SK-N-SH (cell line): Measurements from ENCODE around the gene GPR107. TPM values are rescaled to one million over a fixed set of nuclear protein-coding genes. Genes with fewer than 3 reads are reported as not detected.
A peak's percentile ranks its signal among the peaks of the same experiment; 100 is the strongest.

Experiments
- CTCF ChIA-PET: fragments of 300-600, 350-600 bp; formaldehyde crosslinking; extraction: SDS; loops from one replicate; lab custom pipeline; 2021; lab: Yijun Ruan, JAX
- POLR2A ChIA-PET: fragments of 350-600 bp; sonication (Branson Sonifier 250); formaldehyde crosslinking; extraction: SDS; loops from one replicate; lab custom pipeline; 2020; ENCODE audit warnings: antibody characterized with exemption, inconsistent platforms; lab: Yijun Ruan, JAX
- DNase-seq: peaks from one replicate; pipeline ENCODE4 v3.0.0; 2012
- H2AFZ ChIP-seq: fragments of 200-600 bp; sonication (generic); 2 replicates; pipeline ENCODE4 v1.8.1; 2016; ENCODE audit warnings: antibody characterized with exemption, mild to moderate bottlenecking, low read depth
- H3F3A ChIP-seq: fragments of 200-600 bp; sonication (generic); replicated peaks from 2 replicates; pipeline ENCODE3; 2016; ENCODE audit warnings: antibody characterized with exemption, mild to moderate bottlenecking; ENCODE audit not compliant: insufficient read depth
- H3K27ac ChIP-seq, 2 experiments: fragments of 200-500 bp in 1 of 2; fragments of 200-600 bp in 1 of 2; sonication (Bioruptor generic) in 1 of 2; sonication (generic), shearing (Covaris generic) in 1 of 2; 2 replicates each; pipeline versions ENCODE4 v1.5.1 to v1.6.1; 2014 to 2016; ENCODE audit warnings: low read depth in 2 of 2, inconsistent platforms in 1 of 2, low read length in 1 of 2, mild to moderate bottlenecking in 1 of 2, mixed read lengths in 1 of 2
- H3K27me3 ChIP-seq: fragments of 200-600 bp; sonication (generic), shearing (Covaris generic); 2 replicates; pipeline ENCODE4 v1.6.1; 2016; ENCODE audit warnings: mixed run types; ENCODE audit not compliant: insufficient read depth
- H3K36me3 ChIP-seq, 2 experiments: fragments of 200-500 bp in 1 of 2; fragments of 200-600 bp in 1 of 2; sonication (Bioruptor generic) in 1 of 2; sonication (generic) in 1 of 2; replicated peaks in 1 of 2; 2 replicates each; pipeline versions ENCODE3 to v1.5.1; 2014 to 2016; ENCODE audit warnings: low read length in 1 of 2, mild to moderate bottlenecking in 1 of 2; ENCODE audit not compliant: insufficient read depth in 2 of 2, control insufficient read depth in 1 of 2
- H3K4me1 ChIP-seq, 2 experiments: fragments of 200-500 bp in 1 of 2; fragments of 200-600 bp in 1 of 2; sonication (Bioruptor generic) in 1 of 2; sonication (generic), shearing (Covaris generic) in 1 of 2; 2 replicates each; pipeline versions ENCODE4 v1.5.1 to v1.6.1; 2014 to 2016; ENCODE audit warnings: low read depth in 1 of 2, low read length in 1 of 2, mixed run types in 1 of 2; ENCODE audit not compliant: insufficient read depth in 2 of 2, control insufficient read depth in 1 of 2
- H3K4me2 ChIP-seq: fragments of 200-600 bp; sonication (generic), shearing (Covaris generic); 2 replicates; pipeline ENCODE4 v1.6.1; 2017; ENCODE audit warnings: mixed run types
- H3K4me3 ChIP-seq, 2 experiments: fragments of 200-500 bp in 1 of 2; fragments of 200-600 bp in 1 of 2; sonication (Bioruptor generic) in 1 of 2; sonication (generic), shearing (Covaris generic) in 1 of 2; 2 replicates each; pipeline versions ENCODE4 v1.5.1 to v1.8.1; 2014 to 2016; ENCODE audit warnings: low read depth in 2 of 2, inconsistent platforms in 1 of 2, low read length in 1 of 2, mild to moderate bottlenecking in 1 of 2, mixed read lengths in 1 of 2, moderate library complexity in 1 of 2
- H3K79me2 ChIP-seq: fragments of 200-600 bp; sonication (generic); 2 replicates; pipeline ENCODE4 v1.8.1; 2017; ENCODE audit warnings: mild to moderate bottlenecking; ENCODE audit not compliant: insufficient read depth
- H3K9ac ChIP-seq: fragments of 200-600 bp; sonication (generic); 2 replicates; pipeline ENCODE4 v1.6.1; 2017; ENCODE audit warnings: mixed run types
- H3K9me2 ChIP-seq: fragments of 200-600 bp; sonication (generic); 2 replicates; pipeline ENCODE4 v1.6.1; 2017; ENCODE audit warnings: mixed run types
- H3K9me3 ChIP-seq: fragments of 200-600 bp; sonication (generic); 2 replicates; pipeline ENCODE4 v1.6.1; 2017; ENCODE audit warnings: mixed run types, mild to moderate bottlenecking, moderate library complexity
- H4K20me1 ChIP-seq: fragments of 200-600 bp; sonication (generic); 2 replicates; pipeline ENCODE4 v1.6.1; 2017; ENCODE audit warnings: mild to moderate bottlenecking, mixed run types; ENCODE audit not compliant: insufficient read depth
- EP300 ChIP-seq, 2 experiments: IDR thresholded peaks; 2 replicates each; pipeline versions ENCODE4 v1.4.0 to v1.6.1; 2012; ENCODE audit warnings: borderline replicate concordance in 1 of 2, low read depth in 1 of 2, low read length in 1 of 2
- FOXM1 ChIP-seq: IDR thresholded peaks from 2 replicates; pipeline ENCODE4 v1.4.0; 2012; ENCODE audit warnings: low read depth, mild to moderate bottlenecking
- JUND ChIP-seq: IDR thresholded peaks from 2 replicates; pipeline ENCODE4 v1.4.0; 2012
- NFIC ChIP-seq: IDR thresholded peaks from 2 replicates; pipeline ENCODE4 v1.4.0; 2012; ENCODE audit warnings: borderline replicate concordance
- NRF1 ChIP-seq: IDR thresholded peaks from 2 replicates; pipeline ENCODE4 v1.6.1; 2012; ENCODE audit warnings: low read depth, mild to moderate bottlenecking, low read length
- TCF12 ChIP-seq: IDR thresholded peaks from 2 replicates; pipeline ENCODE4 v1.4.0; 2012
- WGBS: methylation state at CpG from one replicate; pipeline ENCODE4 v1.1.6; 2017; ENCODE audit warnings: low lambda C conversion rate; 5-methylcytosine and 5-hydroxymethylcytosine counted together
- polyA plus RNA-seq, 3 experiments: library from polyadenylated mRNA; depleted of rRNA; stranded (reverse); fragments of >200 nt; gene quantifications; 2 replicates each; pipeline ENCODE4 v1.2.3, GENCODE V29; 2012
- TF ChIP-seq, protein P1 (sequence below): fragments of 200-600 bp; sonication (generic); IDR thresholded peaks from 2 replicates; pipeline ENCODE4 v1.6.1; 2017; ENCODE audit warnings: antibody characterized with exemption, mild to moderate bottlenecking, moderate library complexity
- TF ChIP-seq, protein P2 (sequence below): IDR thresholded peaks from 2 replicates; pipeline ENCODE4 v1.4.0; 2012; ENCODE audit warnings: low read depth
- TF ChIP-seq, protein P3 (sequence below): IDR thresholded peaks from 2 replicates; pipeline ENCODE4 v1.4.0; 2012; ENCODE audit warnings: low read depth, borderline replicate concordance
- TF ChIP-seq, protein P4 (sequence below): fragments of 150-350 bp; IDR thresholded peaks from 2 replicates; pipeline ENCODE4 v1.6.1; 2016; ENCODE audit warnings: mild to moderate bottlenecking, low read depth, low read length
- TF ChIP-seq, protein P5 (sequence below): IDR thresholded peaks from 2 replicates; pipeline ENCODE4; 2012

GPR107 gene
- polyA plus RNA-seq, 1 of the 3 experiments (the other 2 are of a cell fraction), result 23.0 TPM

DNA sequence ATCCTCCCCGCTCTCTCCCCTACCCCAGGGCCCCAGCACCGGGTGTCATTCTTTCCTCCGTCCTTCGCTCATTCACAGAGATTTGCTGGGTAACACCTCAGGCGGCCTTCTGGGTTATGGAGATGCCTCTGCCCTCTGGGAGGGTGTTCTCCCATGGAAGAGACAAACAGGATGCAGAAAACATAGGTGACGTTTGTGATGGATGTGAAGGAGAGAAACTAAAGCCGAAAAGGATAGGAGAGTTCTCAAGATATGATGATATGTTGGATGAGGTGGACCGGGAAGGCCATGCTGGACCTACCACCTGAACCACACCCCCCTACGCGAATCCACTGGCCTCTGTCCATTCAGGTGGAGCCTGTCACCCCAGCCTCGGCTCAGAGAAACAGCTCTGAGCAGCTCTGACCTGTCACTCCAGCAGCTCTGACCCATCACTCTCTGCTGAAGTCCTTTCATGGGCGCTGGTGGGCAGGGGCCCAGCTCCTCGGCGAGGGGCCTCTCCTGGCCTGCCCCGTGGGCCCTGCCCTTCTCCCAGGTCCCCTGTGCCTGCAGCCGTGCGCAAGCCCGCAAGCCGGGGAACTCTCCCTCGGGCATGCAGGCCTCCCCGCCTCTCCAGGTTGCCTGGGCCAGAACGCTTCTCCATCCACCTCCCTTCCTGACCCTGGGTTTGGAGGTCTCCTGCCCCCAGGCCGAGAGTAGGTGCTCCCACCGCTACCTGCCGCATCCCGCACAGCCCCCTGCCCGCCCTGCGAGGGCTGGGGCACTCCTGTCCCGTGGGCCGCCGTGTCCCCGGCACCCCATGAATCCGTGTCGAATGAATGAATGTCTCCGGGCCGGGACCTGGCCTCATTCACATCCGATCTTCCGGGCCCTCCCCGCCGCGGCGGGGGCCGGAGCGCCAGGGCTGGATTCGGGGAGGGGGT, 117.8 kb downstream of the GPR107 start (continued):
- TF ChIP-seq, protein P1, sequence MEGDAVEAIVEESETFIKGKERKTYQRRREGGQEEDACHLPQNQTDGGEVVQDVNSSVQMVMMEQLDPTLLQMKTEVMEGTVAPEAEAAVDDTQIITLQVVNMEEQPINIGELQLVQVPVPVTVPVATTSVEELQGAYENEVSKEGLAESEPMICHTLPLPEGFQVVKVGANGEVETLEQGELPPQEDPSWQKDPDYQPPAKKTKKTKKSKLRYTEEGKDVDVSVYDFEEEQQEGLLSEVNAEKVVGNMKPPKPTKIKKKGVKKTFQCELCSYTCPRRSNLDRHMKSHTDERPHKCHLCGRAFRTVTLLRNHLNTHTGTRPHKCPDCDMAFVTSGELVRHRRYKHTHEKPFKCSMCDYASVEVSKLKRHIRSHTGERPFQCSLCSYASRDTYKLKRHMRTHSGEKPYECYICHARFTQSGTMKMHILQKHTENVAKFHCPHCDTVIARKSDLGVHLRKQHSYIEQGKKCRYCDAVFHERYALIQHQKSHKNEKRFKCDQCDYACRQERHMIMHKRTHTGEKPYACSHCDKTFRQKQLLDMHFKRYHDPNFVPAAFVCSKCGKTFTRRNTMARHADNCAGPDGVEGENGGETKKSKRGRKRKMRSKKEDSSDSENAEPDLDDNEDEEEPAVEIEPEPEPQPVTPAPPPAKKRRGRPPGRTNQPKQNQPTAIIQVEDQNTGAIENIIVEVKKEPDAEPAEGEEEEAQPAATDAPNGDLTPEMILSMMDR, result no peak
- no peak for TF ChIP-seq NFIC
- TF ChIP-seq FOXM1, result no peak
- TF ChIP-seq EP300 (IDR thresholded peaks at IDR 0.05; ENCODE audit: borderline replicate concordance in 1 of 2, low read depth in 1 of 2, low read length in 1 of 2), result no peak
- TF ChIP-seq JUND, result no peak

DNA sequence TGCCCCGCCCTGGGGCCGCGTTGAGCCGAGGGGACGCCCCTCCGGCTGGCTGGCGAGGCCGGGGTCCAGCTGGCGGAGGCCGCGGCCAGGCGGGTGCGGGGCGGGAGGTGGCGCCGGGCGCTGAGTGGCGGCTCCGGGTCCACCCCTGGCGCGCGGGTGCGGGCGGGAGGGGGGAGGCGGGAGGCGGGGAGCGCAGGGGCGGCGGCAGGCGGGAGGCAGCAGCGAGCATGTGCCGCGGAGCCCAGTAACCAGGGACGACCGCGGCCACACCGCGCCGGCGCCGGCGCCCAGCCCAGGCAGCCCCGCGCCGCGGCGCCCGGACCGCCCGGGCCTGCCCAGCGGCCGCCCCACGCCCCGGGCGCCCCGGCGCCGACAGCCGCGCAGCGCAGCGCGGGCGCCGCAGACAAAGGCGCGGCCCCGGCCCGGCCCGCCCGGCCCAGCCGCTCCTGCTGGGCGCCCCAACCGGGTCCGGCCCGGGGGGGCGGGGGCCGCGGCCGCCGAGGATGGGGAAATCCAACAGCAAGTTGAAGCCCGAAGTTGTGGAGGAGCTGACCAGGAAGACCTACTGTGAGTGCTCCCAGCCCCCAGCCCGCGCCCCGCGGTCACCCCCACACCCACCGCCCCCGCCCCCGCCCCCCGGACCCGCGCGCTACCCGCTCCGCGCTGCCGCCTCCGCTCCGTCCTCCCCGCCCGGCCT, 118.6 kb downstream of the GPR107 start, which contains the start of gene NCS1:
TSS of gene NCS1 (plus strand) at position 244 of the 697 bp plus-strand sequence. CDS start at position 504, 260 bp downstream.
- DNase-seq, result peak; percentile 99
- H3K4me3 ChIP-seq, result peak within 1 kb of the TSS; percentile 67 to 82
- CTCF ChIA-PET, result interaction anchor here (1.1 to 3.9 kb wide), 6 partner anchors 10 to 71 kb away, joined by 3 to 22 read pairs (median 10); no protein-coding TSS in a partner anchor
- peaks cover 43% of the 10 kb centered on the region for H4K20me1 ChIP-seq
- peaks cover 6 to 20% of the 10 kb centered on the region in 2 experiments; a peak in 1 of 4 replicates for H3K4me1 ChIP-seq
- peak within 1 kb of the TSS; percentile 98 for H3K4me2 ChIP-seq
- peak within 1 kb of the TSS; percentile 86 for H3K9ac ChIP-seq
- H3K9me2 ChIP-seq, result no peaks in the 10 kb centered on the region
- no peaks in the 10 kb centered on the region for H3K9me3 ChIP-seq
- peaks cover 46% of the 10 kb centered on the region for H3K79me2 ChIP-seq
- TF ChIP-seq EP300 (IDR thresholded peaks at IDR 0.05; ENCODE audit: borderline replicate concordance in 1 of 2, low read depth in 1 of 2, low read length in 1 of 2), result no peak
- TF ChIP-seq, protein P2, sequence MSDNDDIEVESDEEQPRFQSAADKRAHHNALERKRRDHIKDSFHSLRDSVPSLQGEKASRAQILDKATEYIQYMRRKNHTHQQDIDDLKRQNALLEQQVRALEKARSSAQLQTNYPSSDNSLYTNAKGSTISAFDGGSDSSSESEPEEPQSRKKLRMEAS, result peak; percentile 65
- TF ChIP-seq, protein P3, sequence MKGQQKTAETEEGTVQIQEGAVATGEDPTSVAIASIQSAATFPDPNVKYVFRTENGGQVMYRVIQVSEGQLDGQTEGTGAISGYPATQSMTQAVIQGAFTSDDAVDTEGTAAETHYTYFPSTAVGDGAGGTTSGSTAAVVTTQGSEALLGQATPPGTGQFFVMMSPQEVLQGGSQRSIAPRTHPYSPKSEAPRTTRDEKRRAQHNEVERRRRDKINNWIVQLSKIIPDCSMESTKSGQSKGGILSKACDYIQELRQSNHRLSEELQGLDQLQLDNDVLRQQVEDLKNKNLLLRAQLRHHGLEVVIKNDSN, result no peak
- peak; percentile 61 for TF ChIP-seq NRF1
- TF ChIP-seq, protein P4, sequence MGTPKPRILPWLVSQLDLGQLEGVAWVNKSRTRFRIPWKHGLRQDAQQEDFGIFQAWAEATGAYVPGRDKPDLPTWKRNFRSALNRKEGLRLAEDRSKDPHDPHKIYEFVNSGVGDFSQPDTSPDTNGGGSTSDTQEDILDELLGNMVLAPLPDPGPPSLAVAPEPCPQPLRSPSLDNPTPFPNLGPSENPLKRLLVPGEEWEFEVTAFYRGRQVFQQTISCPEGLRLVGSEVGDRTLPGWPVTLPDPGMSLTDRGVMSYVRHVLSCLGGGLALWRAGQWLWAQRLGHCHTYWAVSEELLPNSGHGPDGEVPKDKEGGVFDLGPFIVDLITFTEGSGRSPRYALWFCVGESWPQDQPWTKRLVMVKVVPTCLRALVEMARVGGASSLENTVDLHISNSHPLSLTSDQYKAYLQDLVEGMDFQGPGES, result no peak
- TF ChIP-seq TCF12, result no peak
- TF ChIP-seq, protein P5, sequence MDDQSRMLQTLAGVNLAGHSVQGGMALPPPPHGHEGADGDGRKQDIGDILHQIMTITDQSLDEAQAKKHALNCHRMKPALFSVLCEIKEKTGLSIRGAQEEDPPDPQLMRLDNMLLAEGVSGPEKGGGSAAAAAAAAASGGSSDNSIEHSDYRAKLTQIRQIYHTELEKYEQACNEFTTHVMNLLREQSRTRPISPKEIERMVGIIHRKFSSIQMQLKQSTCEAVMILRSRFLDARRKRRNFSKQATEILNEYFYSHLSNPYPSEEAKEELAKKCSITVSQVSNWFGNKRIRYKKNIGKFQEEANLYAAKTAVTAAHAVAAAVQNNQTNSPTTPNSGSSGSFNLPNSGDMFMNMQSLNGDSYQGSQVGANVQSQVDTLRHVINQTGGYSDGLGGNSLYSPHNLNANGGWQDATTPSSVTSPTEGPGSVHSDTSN, result peak; percentile 69
- no peak for TF ChIP-seq JUND
- peaks cover 5% of the 10 kb centered on the region for H3F3A ChIP-seq
- POLR2A ChIA-PET, result interaction anchor here (1.1 kb wide), 1 partner anchor 12 kb away, joined by 3 read pairs; no protein-coding TSS in a partner anchor
- H3K27ac ChIP-seq, result peak within 1 kb of the TSS; percentile 30 to 64; a peak in 3 of 4 replicates
- H3K36me3 ChIP-seq, result peaks cover 0 to 3% of the 10 kb centered on the region in 2 experiments
- H2AFZ ChIP-seq, result peak within 1 kb of the TSS; percentile 65; the same call in 1 of the 2 replicates
- no peaks in the 10 kb centered on the region for H3K27me3 ChIP-seq
- 10% methylated on average over 2 of the region's 101 CpGs for WGBS
